Sigmoid colon (tissue), 7 donors: ENCODE data around the gene ZNF776. TPM values are rescaled to one million over a fixed set of nuclear protein-coding genes. Genes with fewer than 3 reads are reported as not detected.

Source experiments
- DNase-seq: peaks from one replicate; pipeline ENCODE4 v3.0.0-alpha.2; 2019
- H3K27ac ChIP-seq, 4 donors: fragments of 200-600 bp; sonication (generic); one replicate each; pipeline ENCODE4 v1.5.1; 2016 to 2019; ENCODE audit warnings: mild to moderate bottlenecking in 1 of 4
- H3K27me3 ChIP-seq, 3 donors: fragments of 200-600 bp; sonication (generic); one replicate each; pipeline ENCODE4 v1.5.1; 2019; ENCODE audit warnings: mild to moderate bottlenecking in 1 of 3
- H3K36me3 ChIP-seq, 4 donors: fragments of 200-600 bp; sonication (generic); one replicate each; pipeline ENCODE4 v1.5.1; 2016 to 2019
- H3K4me1 ChIP-seq, 4 donors: fragments of 200-600 bp; sonication (generic); one replicate each; pipeline ENCODE4 v1.5.1; 2017 to 2019
- H3K4me3 ChIP-seq, 4 donors: fragments of 200-600 bp; sonication (generic); one replicate each; pipeline ENCODE4 v1.5.1; 2017 to 2019; ENCODE audit warnings: mild to moderate bottlenecking in 2 of 4, moderate library complexity in 1 of 4
- H3K9me3 ChIP-seq, 4 donors: fragments of 200-600 bp in 3 of 4; sonication (generic) in 3 of 4; one replicate each; pipeline versions ENCODE4 v1.5.1 to v1.6.1; 2013 to 2019
- EP300 ChIP-seq, 4 donors: sonication (generic); formaldehyde crosslinking; IDR thresholded peaks; one replicate each; pipeline ENCODE4 v1.6.1; 2017; ENCODE audit warnings: antibody characterized with exemption in 4 of 4
- POLR2A ChIP-seq, 2 donors: fragments of 450-650 bp; IDR thresholded peaks; one replicate each; pipeline ENCODE4 v1.6.1; 2016; ENCODE audit warnings: antibody characterized with exemption in 2 of 2, mild to moderate bottlenecking in 2 of 2, moderate library complexity in 2 of 2
- POLR2AphosphoS5 ChIP-seq, 4 donors: sonication (generic); formaldehyde crosslinking; IDR thresholded peaks; one replicate each; pipeline ENCODE4 v1.6.1; 2017; ENCODE audit warnings: antibody characterized with exemption in 4 of 4
- WGBS, 2 donors: extraction: QIAGEN DNeasy Blood & Tissue Kit; methylation state at CpG; one replicate each; pipeline ENCODE4 v1.1.7; 2013; 5-methylcytosine and 5-hydroxymethylcytosine counted together
- intact Hi-C: fragments of 100-400 bp; cut with DNase I; formaldehyde crosslinking; loops from one replicate; pipeline ENCODE4 v1.15.1; 2023
- polyA plus RNA-seq, 3 donors: library from polyadenylated mRNA; stranded (reverse); fragments of 200-250 nt; gene quantifications; one replicate each; pipeline ENCODE4 v1.2.3, GENCODE V29; 2013
- total RNA-seq, 4 donors: library from RNA; depleted of rRNA; stranded (reverse); fragments of >200 nt; gene quantifications; one replicate each; pipeline ENCODE4 v1.1.0, GENCODE V29; 2016
- TF ChIP-seq, protein P1 (sequence below), 4 experiments: fragments of 450-650 bp in 3 of 4; fragments of 200-600 bp in 1 of 4; IDR thresholded peaks; one replicate each; pipeline ENCODE4 v1.5.1; 2016 to 2019; ENCODE audit warnings: antibody characterized with exemption in 4 of 4, mild to moderate bottlenecking in 3 of 4, moderate library complexity in 2 of 4
- donor health status: healthy with polysubstance abuse.
- donor health status: Bipolar disorder and iron deficiency.
- donor health status: healthy.

Gene ZNF776
- total RNA-seq (10 to 100 TPM in 3 of 4 donors, 1 to 10 TPM in 1; 8.3 to 12.5 (median 11.5) TPM), polyA plus RNA-seq (1 to 10 TPM; 2.1 to 7.6 (median 6.6) TPM)

DNA sequence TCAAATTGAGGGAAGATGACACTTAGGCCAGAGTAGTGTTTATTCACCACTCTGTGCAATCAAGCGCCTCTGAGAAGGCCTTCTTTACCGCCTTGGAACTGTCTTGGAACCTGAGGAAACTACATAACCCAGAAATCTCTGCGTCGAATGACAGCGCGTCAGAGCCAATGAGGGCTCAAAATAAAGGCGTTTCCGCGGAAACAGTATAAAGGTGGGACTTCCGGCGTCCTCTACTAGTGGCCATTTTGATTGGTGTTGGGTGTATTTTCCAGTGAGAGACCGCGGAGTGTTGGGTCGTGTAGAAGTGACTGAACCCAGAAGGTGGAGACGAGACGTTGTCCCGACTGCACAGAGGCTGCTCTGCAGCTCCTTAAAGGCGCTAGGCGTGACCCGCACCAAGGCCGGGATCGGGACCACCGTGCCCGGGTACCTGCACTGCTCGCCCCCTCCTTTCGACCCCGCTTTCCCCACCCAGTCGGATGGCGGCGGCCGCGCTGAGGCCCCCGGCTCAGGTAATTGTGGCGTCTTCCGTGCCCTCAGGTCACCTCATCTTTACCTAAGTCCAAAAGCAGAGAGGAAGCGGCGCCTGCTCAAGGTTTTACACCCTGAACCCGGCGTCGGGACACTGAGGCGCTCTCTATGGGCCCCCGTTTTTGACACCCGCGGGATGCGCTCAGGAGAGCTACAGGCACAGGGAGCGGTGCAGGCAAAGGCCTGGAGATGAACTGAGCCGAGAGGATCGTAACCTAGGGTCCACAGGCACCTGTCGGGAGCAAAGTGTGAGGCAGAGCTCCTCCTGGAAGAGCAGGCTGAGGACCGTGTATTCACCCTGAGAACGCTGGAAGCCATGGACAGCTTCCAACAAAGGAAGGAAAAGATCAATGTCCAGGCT is at the start of gene ZNF776:
Gene ZNF776 (plus strand): TSS at position 236 of the 892 bp plus-strand sequence. CDS start 244 bp downstream, at position 480.
- intact Hi-C loops: loop anchor here (2.0 to 5.0 kb wide), 2 partner anchors 22 to 70 kb away; partner anchors contain the start of gene ZNF586
- Histone ChIP-seq H3K9me3 (peaks cover 0 to 15% (median 13%) of the 10 kb centered on the region in 4 donors), H3K27me3 (no peaks in the 10 kb centered on the region), H3K4me3 (peak within 1 kb of the TSS; percentile 67 to 91 (median 78)), H3K36me3 (peaks cover 9 to 31% (median 22%) of the 10 kb centered on the region in 4 donors), H3K4me1 (peaks cover 0 to 26% (median 22%) of the 10 kb centered on the region in 4 donors), H3K27ac (peak within 1 kb of the TSS; percentile 82 to 89 (median 84))
- peak; percentile 87 for DNase-seq
- 1 to 2% methylated on average over 51 of the region's 51 CpGs for WGBS, 2 donors
- TF ChIP-seq, protein P1, sequence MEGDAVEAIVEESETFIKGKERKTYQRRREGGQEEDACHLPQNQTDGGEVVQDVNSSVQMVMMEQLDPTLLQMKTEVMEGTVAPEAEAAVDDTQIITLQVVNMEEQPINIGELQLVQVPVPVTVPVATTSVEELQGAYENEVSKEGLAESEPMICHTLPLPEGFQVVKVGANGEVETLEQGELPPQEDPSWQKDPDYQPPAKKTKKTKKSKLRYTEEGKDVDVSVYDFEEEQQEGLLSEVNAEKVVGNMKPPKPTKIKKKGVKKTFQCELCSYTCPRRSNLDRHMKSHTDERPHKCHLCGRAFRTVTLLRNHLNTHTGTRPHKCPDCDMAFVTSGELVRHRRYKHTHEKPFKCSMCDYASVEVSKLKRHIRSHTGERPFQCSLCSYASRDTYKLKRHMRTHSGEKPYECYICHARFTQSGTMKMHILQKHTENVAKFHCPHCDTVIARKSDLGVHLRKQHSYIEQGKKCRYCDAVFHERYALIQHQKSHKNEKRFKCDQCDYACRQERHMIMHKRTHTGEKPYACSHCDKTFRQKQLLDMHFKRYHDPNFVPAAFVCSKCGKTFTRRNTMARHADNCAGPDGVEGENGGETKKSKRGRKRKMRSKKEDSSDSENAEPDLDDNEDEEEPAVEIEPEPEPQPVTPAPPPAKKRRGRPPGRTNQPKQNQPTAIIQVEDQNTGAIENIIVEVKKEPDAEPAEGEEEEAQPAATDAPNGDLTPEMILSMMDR (IDR thresholded peaks at IDR 0.05): no peak
- TF ChIP-seq EP300 (IDR thresholded peaks at IDR 0.05) (no peak), POLR2AphosphoS5 (IDR thresholded peaks at IDR 0.05) (peak; percentile 51 to 68 (median 61)), POLR2A (IDR thresholded peaks at IDR 0.05) (no peak)

DNA sequence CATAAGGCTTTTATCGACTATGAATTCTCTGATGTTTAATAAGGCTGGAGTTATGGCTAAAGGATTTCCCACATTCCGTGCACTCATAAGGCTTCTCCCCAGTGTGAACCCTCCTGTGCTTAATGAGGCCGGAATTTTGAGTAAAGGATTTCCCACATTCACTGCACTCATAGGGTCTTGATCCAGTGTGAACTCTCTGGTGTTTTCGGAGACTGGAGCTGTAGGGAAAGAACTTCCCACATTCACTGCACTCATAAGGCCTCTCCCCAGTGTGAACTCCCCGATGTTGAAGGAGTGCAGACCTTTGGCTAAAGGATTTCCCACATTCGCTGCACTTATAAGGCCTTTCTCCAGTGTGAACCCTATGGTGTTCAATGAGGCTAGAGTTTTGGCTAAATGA is 45.0 kb upstream of the ZNF776 start:
- DNase-seq: no peak
- no peaks in the 10 kb centered on the region for H3K27me3 ChIP-seq
- H3K36me3 ChIP-seq: peaks cover 13 to 68% (median 33%) of the 10 kb centered on the region in 4 donors
- H3K4me3 ChIP-seq: no peak overlapping the region
- TF ChIP-seq POLR2AphosphoS5 (IDR thresholded peaks at IDR 0.05): no peak
- TF ChIP-seq, protein P1 (IDR thresholded peaks at IDR 0.05): no peak
- TF ChIP-seq EP300 (IDR thresholded peaks at IDR 0.05): no peak
- no peak for TF ChIP-seq POLR2A (IDR thresholded peaks at IDR 0.05)
- peaks cover 3 to 41% (median 32%) of the 10 kb centered on the region in 4 donors for H3K9me3 ChIP-seq
- intact Hi-C loops: no loop called here
- H3K27ac ChIP-seq: no peak overlapping the region
- peaks cover 0 to 19% (median 8%) of the 10 kb centered on the region in 4 donors for H3K4me1 ChIP-seq
- whole genome bisulfite sequencing, 2 donors: 97% methylated on average over 6 of the region's 6 CpGs

GRCh38 chr19:57706346-57706745 is 40.3 kb upstream of the ZNF776 start:
- no peak overlapping the region for H3K4me3 ChIP-seq
- no peak for DNase-seq
- intact Hi-C loops: no loop called here
- TF ChIP-seq EP300 (IDR thresholded peaks at IDR 0.05) (no peak), POLR2AphosphoS5 (IDR thresholded peaks at IDR 0.05) (no peak)
- peaks cover 3 to 44% (median 21%) of the 10 kb centered on the region in 4 donors for H3K9me3 ChIP-seq
- WGBS, 2 donors: 95 to 99% methylated on average over 1 of the region's 1 CpG
- H3K4me1 ChIP-seq: peaks cover 0 to 35% (median 22%) of the 10 kb centered on the region in 4 donors
- H3K36me3 ChIP-seq: peaks cover 13 to 36% (median 20%) of the 10 kb centered on the region in 4 donors
- H3K27ac ChIP-seq: no peak overlapping the region
- no peaks in the 10 kb centered on the region for H3K27me3 ChIP-seq

DNA sequence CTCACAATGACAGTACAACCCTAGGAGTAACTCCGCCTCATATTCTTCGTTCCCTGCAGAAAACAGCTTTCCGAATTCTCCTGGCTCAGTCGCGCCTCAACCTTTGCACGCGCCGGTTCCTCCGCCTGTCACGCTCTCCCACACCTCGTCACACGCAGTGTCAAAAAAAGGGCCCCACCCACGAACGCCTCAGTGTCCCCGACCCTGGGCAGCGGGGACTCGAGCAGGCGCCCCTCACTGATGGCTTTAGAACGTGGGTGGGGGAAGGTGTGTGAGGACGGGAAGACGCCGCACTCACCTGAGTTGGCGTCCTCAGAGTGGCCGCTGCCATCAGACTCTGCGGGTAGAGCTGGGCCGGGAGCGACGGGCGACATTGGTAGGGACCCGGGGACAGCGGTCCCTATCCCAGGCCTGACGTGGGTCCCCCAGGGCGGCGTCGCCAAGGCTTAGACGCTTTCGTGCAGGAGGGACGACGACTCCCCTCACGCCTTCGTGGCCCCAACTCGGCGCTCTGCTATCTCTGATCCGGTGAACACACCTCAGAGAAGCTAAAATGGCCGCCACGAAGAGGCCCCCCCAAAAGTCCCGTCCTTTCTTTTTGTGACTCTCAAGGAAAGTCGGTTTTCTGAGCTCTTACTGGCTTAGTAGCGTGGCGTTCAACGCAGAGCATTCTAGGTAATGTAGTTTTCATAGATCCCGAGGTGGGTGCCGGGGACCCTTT is 37.8 kb upstream of the ZNF776 start, which contains the start of gene ZNF154:
Gene ZNF154 (minus strand): TSS at position 564 of the 721 bp plus-strand sequence. CDS start 233 bp downstream, at position 331.
- intact Hi-C loops: no loop called here
- H3K27ac ChIP-seq: peak within 1 kb of the TSS; percentile 83 to 91 (median 88)

More for the DNA sequence above, 37.8 kb upstream of the ZNF776 start, which contains the start of gene ZNF154:
- peak within 1 kb of the TSS; percentile 61 to 69 (median 62) for H3K4me3 ChIP-seq
- peaks cover 0 to 35% (median 22%) of the 10 kb centered on the region in 4 donors for H3K4me1 ChIP-seq
- TF ChIP-seq EP300 (IDR thresholded peaks at IDR 0.05) (no peak), POLR2A (IDR thresholded peaks at IDR 0.05) (no peak), POLR2AphosphoS5 (IDR thresholded peaks at IDR 0.05) (peak in 3 of 4 donors; percentile 16 to 48 (median 39))
- TF ChIP-seq, protein P1 (IDR thresholded peaks at IDR 0.05): no peak
- 4 to 58% methylated on average over 53 of the region's 53 CpGs for WGBS, 2 donors
- DNase-seq: peak; percentile 76
- no peaks in the 10 kb centered on the region for H3K27me3 ChIP-seq
- peaks cover 0 to 14% (median 2%) of the 10 kb centered on the region in 4 donors for H3K36me3 ChIP-seq
- peaks cover 3 to 32% (median 11%) of the 10 kb centered on the region in 4 donors for H3K9me3 ChIP-seq
